ENCODE measurements around the gene NME7.
"Not testable (repeated sequence)": the region's sequence is repeated elsewhere in the genome, so short reads cannot be mapped to it uniquely, and the experiment has no call there.

The NME7 gene

GRCh38 chr1:169339773-169340172 lies 27.8 kb downstream of the NME7 start:
- no peak overlapping the region for H3K4me3 ChIP-seq (ENCODE audit: low read length, poor library complexity, severe bottlenecking)
- no peaks in the 10 kb centered on the region for H3K36me3 ChIP-seq (ENCODE audit: insufficient read depth, low read length)
- no peaks in the 10 kb centered on the region for H3K9me2 ChIP-seq (replicated peaks; ENCODE audit: low read depth, low read length)
- H2AFZ ChIP-seq (ENCODE audit: low read length), result no peak overlapping the region
- no peaks in the 10 kb centered on the region for H3K27me3 ChIP-seq (ENCODE audit: insufficient read depth, low read length, poor library complexity, severe bottlenecking)
- H3K4me1 ChIP-seq (ENCODE audit: insufficient read depth, low read length, poor library complexity, severe bottlenecking), result peaks cover 20% of the 10 kb centered on the region
- no peaks in the 10 kb centered on the region; the same call in 1 of the 2 replicates for H3F3A ChIP-seq (ENCODE audit: low read depth)
- TF ChIP-seq EZH2phosphoT487 (IDR thresholded peaks at IDR 0.05; ENCODE audit: borderline replicate concordance), result no peak
- no peaks in the 10 kb centered on the region for H4K20me1 ChIP-seq (ENCODE audit: insufficient read depth, low read length, poor library complexity, severe bottlenecking)
- no peaks in the 10 kb centered on the region for H3K79me2 ChIP-seq (ENCODE audit: insufficient read depth, low read length)
- no peak overlapping the region for H3K9ac ChIP-seq (ENCODE audit: low read depth, low read length, poor library complexity, severe bottlenecking)
- no peaks in the 10 kb centered on the region; the same call in 1 of the 2 replicates for H3K9me3 ChIP-seq (ENCODE audit: insufficient read depth, low read depth, low read length)
- no peak overlapping the region for H3K4me2 ChIP-seq (ENCODE audit: low read depth, low read length, poor library complexity, severe bottlenecking)

GRCh38 chr1:169338617-169339016 lies 29.0 kb downstream of the NME7 start:
- H3K9me3 ChIP-seq (ENCODE audit: insufficient read depth, low read depth, low read length), result no peaks in the 10 kb centered on the region; the same call in 1 of the 2 replicates
- H3K9ac ChIP-seq (ENCODE audit: low read depth, low read length, poor library complexity, severe bottlenecking), result no peak overlapping the region
- no peaks in the 10 kb centered on the region; the same call in 1 of the 2 replicates for H3F3A ChIP-seq (ENCODE audit: low read depth)
- peak overlapping the region; percentile 6 for H3K4me3 ChIP-seq (ENCODE audit: low read length, poor library complexity, severe bottlenecking)
- no peak overlapping the region for H2AFZ ChIP-seq (ENCODE audit: low read length)
- peaks cover 20% of the 10 kb centered on the region for H3K4me1 ChIP-seq (ENCODE audit: insufficient read depth, low read length, poor library complexity, severe bottlenecking)
- no peaks in the 10 kb centered on the region for H3K79me2 ChIP-seq (ENCODE audit: insufficient read depth, low read length)
- no peaks in the 10 kb centered on the region for H3K36me3 ChIP-seq (ENCODE audit: insufficient read depth, low read length)
- TF ChIP-seq, protein P1, sequence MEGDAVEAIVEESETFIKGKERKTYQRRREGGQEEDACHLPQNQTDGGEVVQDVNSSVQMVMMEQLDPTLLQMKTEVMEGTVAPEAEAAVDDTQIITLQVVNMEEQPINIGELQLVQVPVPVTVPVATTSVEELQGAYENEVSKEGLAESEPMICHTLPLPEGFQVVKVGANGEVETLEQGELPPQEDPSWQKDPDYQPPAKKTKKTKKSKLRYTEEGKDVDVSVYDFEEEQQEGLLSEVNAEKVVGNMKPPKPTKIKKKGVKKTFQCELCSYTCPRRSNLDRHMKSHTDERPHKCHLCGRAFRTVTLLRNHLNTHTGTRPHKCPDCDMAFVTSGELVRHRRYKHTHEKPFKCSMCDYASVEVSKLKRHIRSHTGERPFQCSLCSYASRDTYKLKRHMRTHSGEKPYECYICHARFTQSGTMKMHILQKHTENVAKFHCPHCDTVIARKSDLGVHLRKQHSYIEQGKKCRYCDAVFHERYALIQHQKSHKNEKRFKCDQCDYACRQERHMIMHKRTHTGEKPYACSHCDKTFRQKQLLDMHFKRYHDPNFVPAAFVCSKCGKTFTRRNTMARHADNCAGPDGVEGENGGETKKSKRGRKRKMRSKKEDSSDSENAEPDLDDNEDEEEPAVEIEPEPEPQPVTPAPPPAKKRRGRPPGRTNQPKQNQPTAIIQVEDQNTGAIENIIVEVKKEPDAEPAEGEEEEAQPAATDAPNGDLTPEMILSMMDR (conservative IDR thresholded peaks at IDR 0.05; ENCODE audit: low read length), result no peak
- TF ChIP-seq EZH2phosphoT487 (IDR thresholded peaks at IDR 0.05; ENCODE audit: borderline replicate concordance), result no peak
- H3K27me3 ChIP-seq (ENCODE audit: insufficient read depth, low read length, poor library complexity, severe bottlenecking), result no peaks in the 10 kb centered on the region
- peak overlapping the region; percentile 47 for H3K4me2 ChIP-seq (ENCODE audit: low read depth, low read length, poor library complexity, severe bottlenecking)
- H3K9me2 ChIP-seq (replicated peaks; ENCODE audit: low read depth, low read length), result no peaks in the 10 kb centered on the region
- no peaks in the 10 kb centered on the region for H4K20me1 ChIP-seq (ENCODE audit: insufficient read depth, low read length, poor library complexity, severe bottlenecking)

DNA sequence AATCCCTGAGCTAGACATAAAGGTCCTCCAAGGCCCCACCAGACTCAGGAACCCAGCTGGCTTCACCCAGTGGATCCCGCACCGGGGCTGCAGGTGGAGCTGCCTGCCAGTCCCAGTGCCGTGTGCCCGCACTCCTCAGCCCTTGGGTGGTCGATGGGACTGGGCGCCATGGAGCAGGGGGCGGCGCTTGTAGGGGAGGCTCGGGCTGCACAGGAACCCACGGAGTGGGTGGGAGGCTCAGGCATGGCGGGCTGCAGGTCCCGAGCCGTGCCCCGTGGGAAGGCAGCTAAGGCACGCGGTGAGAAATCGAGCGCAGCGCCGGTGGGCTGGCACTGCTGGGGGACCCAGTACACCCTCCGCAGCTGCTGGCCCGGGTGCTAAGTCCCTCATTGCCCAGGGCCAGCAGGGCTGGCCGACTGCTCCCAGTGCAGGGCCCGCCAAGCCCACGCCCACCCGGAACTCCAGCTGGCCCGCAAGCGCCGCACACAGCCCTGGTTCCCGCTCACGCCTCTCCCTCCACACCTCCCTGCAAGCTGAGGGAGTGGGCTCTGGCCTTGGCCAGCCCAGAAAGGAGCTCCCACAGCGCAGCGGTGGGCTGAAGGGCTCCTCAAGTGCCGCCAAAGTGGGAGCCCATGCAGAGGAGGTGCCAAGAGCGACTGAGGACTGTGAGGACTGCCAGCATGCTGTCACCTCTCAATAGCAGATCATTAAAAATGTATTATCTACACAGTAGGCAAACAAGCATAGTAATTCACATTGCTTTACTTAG lies 30.5 kb downstream of the NME7 start:
- H3K79me2 ChIP-seq (ENCODE audit: insufficient read depth, low read length); H4K20me1 ChIP-seq (ENCODE audit: insufficient read depth, low read length, poor library complexity, severe bottlenecking); H3K4me3 ChIP-seq (ENCODE audit: low read length, poor library complexity, severe bottlenecking); H3K9ac ChIP-seq (ENCODE audit: low read depth, low read length, poor library complexity, severe bottlenecking); H3F3A ChIP-seq (ENCODE audit: low read depth); H3K27me3 ChIP-seq (ENCODE audit: insufficient read depth, low read length, poor library complexity, severe bottlenecking); H3K4me2 ChIP-seq (ENCODE audit: low read depth, low read length, poor library complexity, severe bottlenecking); H3K9me3 ChIP-seq (ENCODE audit: insufficient read depth, low read depth, low read length); H2AFZ ChIP-seq (ENCODE audit: low read length); H3K36me3 ChIP-seq (ENCODE audit: insufficient read depth, low read length); H3K9me2 ChIP-seq (replicated peaks; ENCODE audit: low read depth, low read length): not testable (repeated sequence)
- peaks cover 20% of the 10 kb centered on the region for H3K4me1 ChIP-seq (ENCODE audit: insufficient read depth, low read length, poor library complexity, severe bottlenecking)

- H3K36me3 ChIP-seq (ENCODE audit: insufficient read depth, low read length); H3K4me3 ChIP-seq (ENCODE audit: low read length, poor library complexity, severe bottlenecking); H3K9me2 ChIP-seq (replicated peaks; ENCODE audit: low read depth, low read length); H3K4me2 ChIP-seq (ENCODE audit: low read depth, low read length, poor library complexity, severe bottlenecking); H3K79me2 ChIP-seq (ENCODE audit: insufficient read depth, low read length); H3K9ac ChIP-seq (ENCODE audit: low read depth, low read length, poor library complexity, severe bottlenecking); H2AFZ ChIP-seq (ENCODE audit: low read length); H4K20me1 ChIP-seq (ENCODE audit: insufficient read depth, low read length, poor library complexity, severe bottlenecking); H3K27me3 ChIP-seq (ENCODE audit: insufficient read depth, low read length, poor library complexity, severe bottlenecking); H3F3A ChIP-seq (ENCODE audit: low read depth); H3K9me3 ChIP-seq (ENCODE audit: insufficient read depth, low read depth, low read length): not testable (repeated sequence)
- H3K4me1 ChIP-seq (ENCODE audit: insufficient read depth, low read length, poor library complexity, severe bottlenecking), result peaks cover 18% of the 10 kb centered on the region
These were observed 32.9 kb downstream of the NME7 start for GRCh38 chr1:169334727-169335126.

Data from Loucy (cell line).